Stimulated activated naive B cell treated with anti-CD40 and anti-IgM and Interleukin-4, amounts not matched to agents 10 μg/mL and 1 μg/mL and 100 μg/mL, for 72 hours (primary cell): Measurements from ENCODE around the gene ASB11.
"Not testable (repeated sequence)": the region's sequence is repeated elsewhere in the genome, so short reads cannot be mapped to it uniquely, and the experiment has no call there.

ENCODE experiments used
- ATAC-seq, 2 donors: fragments of 150-1000 bp; cut with Tn5 transposase; replicated peaks; 2 replicates each; pipeline ENCODE4 v1.10.0; 2021; ENCODE audit warnings: moderate library complexity in 1 of 2
- DNase-seq: peaks from one replicate; pipeline ENCODE4 v3.0.0; 2021
- H3K27ac Mint-ChIP-seq: one replicate; pipeline ENCODE4 v1.8.0; 2022; ENCODE audit warnings: mild to moderate bottlenecking, mixed read lengths
- H3K27me3 Mint-ChIP-seq, 2 donors: one replicate each; pipeline ENCODE4 v1.8.0; 2022; ENCODE audit warnings: mixed read lengths in 2 of 2
- H3K36me3 Mint-ChIP-seq, 2 donors: one replicate each; pipeline ENCODE4 v1.8.0; 2022; ENCODE audit warnings: mixed read lengths in 2 of 2, mild to moderate bottlenecking in 1 of 2
- H3K4me1 Mint-ChIP-seq, 2 donors: one replicate each; pipeline ENCODE4 v1.8.0; 2022; ENCODE audit warnings: mixed read lengths in 2 of 2, mild to moderate bottlenecking in 1 of 2
- H3K4me3 Mint-ChIP-seq, 2 donors: one replicate each; pipeline ENCODE4 v1.8.0; 2022; ENCODE audit warnings: mild to moderate bottlenecking in 2 of 2, mixed read lengths in 2 of 2, moderate library complexity in 1 of 2
- H3K9me3 Mint-ChIP-seq, 2 donors: one replicate each; pipeline ENCODE4 v1.8.0; 2022; ENCODE audit warnings: mixed read lengths in 2 of 2, mild to moderate bottlenecking in 1 of 2

ASB11 gene

GRCh38 chrX:15292861-15293260, 22.6 kb downstream of the ASB11 start:
- peaks cover 0 to 8% of the 10 kb centered on the region in 2 donors for H3K27me3 Mint-ChIP-seq
- ATAC-seq (no peak), DNase-seq (no peak)
- no peaks in the 10 kb centered on the region for H3K4me1 Mint-ChIP-seq
- H3K27ac Mint-ChIP-seq = no peak overlapping the region
- H3K4me3 Mint-ChIP-seq = no peak overlapping the region
- no peaks in the 10 kb centered on the region for H3K9me3 Mint-ChIP-seq
- no peaks in the 10 kb centered on the region for H3K36me3 Mint-ChIP-seq

- Mint-ChIP-seq H3K4me1 (no peaks in the 10 kb centered on the region), H3K9me3 (no peaks in the 10 kb centered on the region), H3K27me3 (peaks cover 5 to 13% of the 10 kb centered on the region in 2 donors), H3K27ac (no peak overlapping the region), H3K36me3 (no peaks in the 10 kb centered on the region), H3K4me3 (no peak overlapping the region)
- no peak for DNase-seq
- ATAC-seq = no peak
These were observed 37.8 kb downstream of the ASB11 start for GRCh38 chrX:15277604-15278003.

GRCh38 chrX:15274946-15275345, 40.5 kb downstream of the ASB11 start:
- Mint-ChIP-seq H3K9me3 (no peaks in the 10 kb centered on the region), H3K4me3 (no peak overlapping the region), H3K27me3 (peaks cover 0 to 4% of the 10 kb centered on the region in 2 donors), H3K4me1 (peaks cover 0 to 1% of the 10 kb centered on the region in 2 donors), H3K27ac (no peak overlapping the region), H3K36me3 (no peaks in the 10 kb centered on the region)
- DNase-seq (no peak), ATAC-seq (no peak)

GRCh38 chrX:15273275-15273674, 42.2 kb downstream of the ASB11 start:
- H3K27me3 Mint-ChIP-seq, ATAC-seq, H3K9me3 Mint-ChIP-seq, H3K4me3 Mint-ChIP-seq, H3K36me3 Mint-ChIP-seq, H3K27ac Mint-ChIP-seq, DNase-seq, H3K4me1 Mint-ChIP-seq: not testable (repeated sequence)

GRCh38 chrX:15271757-15272156, 43.7 kb downstream of the ASB11 start:
- no peaks in the 10 kb centered on the region for H3K36me3 Mint-ChIP-seq
- peaks cover 3 to 6% of the 10 kb centered on the region in 2 donors for H3K4me1 Mint-ChIP-seq
- DNase-seq (no peak), ATAC-seq (no peak)
- H3K4me3 Mint-ChIP-seq = no peak overlapping the region
- no peak overlapping the region for H3K27ac Mint-ChIP-seq
- H3K27me3 Mint-ChIP-seq = peaks cover 0 to 4% of the 10 kb centered on the region in 2 donors
- H3K9me3 Mint-ChIP-seq = no peaks in the 10 kb centered on the region

- Mint-ChIP-seq H3K27ac (no peak within 1 kb of the TSS), H3K36me3 (no peaks in the 10 kb centered on the region), H3K27me3 (peaks cover 0 to 13% of the 10 kb centered on the region in 2 donors), H3K4me1 (peaks cover 3 to 6% of the 10 kb centered on the region in 2 donors), H3K9me3 (no peaks in the 10 kb centered on the region), H3K4me3 (no peak within 1 kb of the TSS)
- ATAC-seq (peak in 1 of 2 donors; percentile 34), DNase-seq (no peak)
These were observed 45.6 kb downstream of the ASB11 start, which contains the start of gene ASB9 for GRCh38 chrX:15269618-15270521. ASB9 (minus strand) TSS chrX:15270083; CDS start chrX:15269874, 209 bp downstream.

- no peak overlapping the region for H3K4me3 Mint-ChIP-seq
- peaks cover 0 to 18% of the 10 kb centered on the region in 2 donors for H3K27me3 Mint-ChIP-seq
- H3K36me3 Mint-ChIP-seq = no peaks in the 10 kb centered on the region
- no peaks in the 10 kb centered on the region for H3K9me3 Mint-ChIP-seq
- peaks cover 3 to 6% of the 10 kb centered on the region in 2 donors for H3K4me1 Mint-ChIP-seq
- ATAC-seq (no peak), DNase-seq (no peak)
- no peak overlapping the region for H3K27ac Mint-ChIP-seq
These were observed 46.3 kb downstream of the ASB11 start for GRCh38 chrX:15269120-15269519.

GRCh38 chrX:15254852-15255251, 60.6 kb downstream of the ASB11 start:
- Mint-ChIP-seq H3K36me3 (no peaks in the 10 kb centered on the region), H3K4me3 (no peak overlapping the region), H3K9me3 (no peaks in the 10 kb centered on the region), H3K27me3 (peaks cover 0 to 6% of the 10 kb centered on the region in 2 donors), H3K4me1 (no peaks in the 10 kb centered on the region), H3K27ac (no peak overlapping the region)
- DNase-seq (no peak), ATAC-seq (no peak)

- no peak overlapping the region for H3K27ac Mint-ChIP-seq
- no peaks in the 10 kb centered on the region for H3K9me3 Mint-ChIP-seq
- no peak overlapping the region for H3K4me3 Mint-ChIP-seq
- no peaks in the 10 kb centered on the region for H3K4me1 Mint-ChIP-seq
- DNase-seq (no peak), ATAC-seq (no peak)
- no peaks in the 10 kb centered on the region for H3K27me3 Mint-ChIP-seq
- H3K36me3 Mint-ChIP-seq = no peaks in the 10 kb centered on the region
These were observed 69.5 kb downstream of the ASB11 start for GRCh38 chrX:15245896-15246295.

GRCh38 chrX:15244421-15244820, 71.0 kb downstream of the ASB11 start:
- H3K9me3 Mint-ChIP-seq = no peaks in the 10 kb centered on the region
- no peak overlapping the region for H3K27ac Mint-ChIP-seq

GRCh38 chrX:15242899-15243555, 72.4 kb downstream of the ASB11 start:
- DNase-seq = no peak
- Mint-ChIP-seq H3K4me1 (no peaks in the 10 kb centered on the region), H3K27me3 (no peaks in the 10 kb centered on the region), H3K4me3 (no peak overlapping the region), H3K27ac (no peak overlapping the region), H3K36me3 (no peaks in the 10 kb centered on the region), H3K9me3 (no peaks in the 10 kb centered on the region)
- ATAC-seq = peak in 1 of 2 donors; percentile 33

More at GRCh38 chrX:15244421-15244820, 71.0 kb downstream of the ASB11 start:
- H3K36me3 Mint-ChIP-seq = no peaks in the 10 kb centered on the region
- DNase-seq (no peak), ATAC-seq (no peak)
- no peak overlapping the region for H3K4me3 Mint-ChIP-seq
- H3K4me1 Mint-ChIP-seq = no peaks in the 10 kb centered on the region
- no peaks in the 10 kb centered on the region for H3K27me3 Mint-ChIP-seq

- no peak for ATAC-seq
- no peak for DNase-seq
- no peaks in the 10 kb centered on the region for H3K4me1 Mint-ChIP-seq
- no peaks in the 10 kb centered on the region for H3K36me3 Mint-ChIP-seq
- H3K27me3 Mint-ChIP-seq = peaks cover 6% of the 10 kb centered on the region in 2 donors
- H3K4me3 Mint-ChIP-seq = no peak overlapping the region
- H3K27ac Mint-ChIP-seq = no peak overlapping the region
- H3K9me3 Mint-ChIP-seq = no peaks in the 10 kb centered on the region
These were observed 74.1 kb downstream of the ASB11 start for GRCh38 chrX:15241301-15241700.

GRCh38 chrX:15240414-15240813, 75.0 kb downstream of the ASB11 start:
- H3K27me3 Mint-ChIP-seq = peaks cover 6% of the 10 kb centered on the region in 2 donors
- no peak overlapping the region for H3K4me3 Mint-ChIP-seq
- no peak overlapping the region for H3K27ac Mint-ChIP-seq
- no peaks in the 10 kb centered on the region for H3K9me3 Mint-ChIP-seq
- DNase-seq = no peak
- no peaks in the 10 kb centered on the region for H3K4me1 Mint-ChIP-seq
- no peaks in the 10 kb centered on the region for H3K36me3 Mint-ChIP-seq
- no peak for ATAC-seq

GRCh38 chrX:15236146-15236545, 79.3 kb downstream of the ASB11 start:
- H3K27me3 Mint-ChIP-seq = peaks cover 6% of the 10 kb centered on the region in 2 donors

GRCh38 chrX:15235001-15235400, 80.4 kb downstream of the ASB11 start:
- Mint-ChIP-seq H3K9me3 (no peaks in the 10 kb centered on the region), H3K27me3 (peaks cover 6% of the 10 kb centered on the region in 2 donors), H3K27ac (no peak overlapping the region), H3K36me3 (no peaks in the 10 kb centered on the region), H3K4me1 (no peaks in the 10 kb centered on the region), H3K4me3 (no peak overlapping the region)
- DNase-seq (no peak), ATAC-seq (no peak)

More at GRCh38 chrX:15236146-15236545, 79.3 kb downstream of the ASB11 start:
- Mint-ChIP-seq H3K9me3 (no peaks in the 10 kb centered on the region), H3K4me3 (no peak overlapping the region), H3K36me3 (no peaks in the 10 kb centered on the region), H3K27ac (no peak overlapping the region), H3K4me1 (no peaks in the 10 kb centered on the region)
- ATAC-seq (no peak), DNase-seq (no peak)
